H1 (cell line): ENCODE measurements around the gene HNRNPA3. TPM values are rescaled to one million over a fixed set of nuclear protein-coding genes. Genes with fewer than 3 reads are reported as not detected.

Source experiments
- CHD7 ChIP-seq: fragments of 300-600 bp; sonication (generic); IDR thresholded peaks from 2 replicates; pipeline ENCODE4 v1.7.1; 2012; ENCODE audit warnings: low read length, moderate library complexity, mild to moderate bottlenecking, inconsistent platforms; ENCODE audit not compliant: insufficient replicate concordance
- CREB1 ChIP-seq: IDR thresholded peaks from 2 replicates; pipeline ENCODE4 v1.6.1; 2012; ENCODE audit warnings: inconsistent platforms
- polyA plus RNA-seq, 7 experiments: library from polyadenylated mRNA; depleted of rRNA in 3 of 7; stranded (reverse) in 5 of 7; unstranded in 2 of 7; fragments of >200 nt in 5 of 7; fragments of 200-250 nt in 2 of 7; gene quantifications; 1 replicate in 5 of 7; 2 replicates in 1 of 7; 4 replicates in 1 of 7; pipeline versions ENCODE4 v1.2.1 to v1.2.3, GENCODE V29; 2011 to 2013; ENCODE audit warnings: missing spikeins in 2 of 7, mixed read lengths in 2 of 7
- total RNA-seq: library from RNA; stranded (reverse); fragmentation: NEBNext Ultra II Directional; extraction: Animal tissue kit (Norgen Biotek cat#: 25700); gene quantifications from 2 replicates; pipeline ENCODE4 v1.2.1, GENCODE V29; 2021

HNRNPA3 gene
- total and polyA plus RNA-seq, 2 of the 8 experiments (the other 6 are each of a cell fraction or from before 2014, with no cell fraction given), result 66.1 to 408 TPM

GRCh38 chr2:177225965-177226360 lies 13.4 kb downstream of the HNRNPA3 start (continued):
- no peak for TF ChIP-seq CHD7
- no peak for TF ChIP-seq CREB1
